NCI-H748 treated with DMSO at 0.1 percent for 48 hours (cell line): ENCODE data around the gene MRTFA.
"Not testable (repeated sequence)": the region's sequence is repeated elsewhere in the genome, so short reads cannot be mapped to it uniquely, and the experiment has no call there.

ENCODE experiments used
- DNase-seq: peaks from one replicate; lab custom pipeline; 2025; lab: John Stamatoyannopoulos, UW

The MRTFA gene

DNA sequence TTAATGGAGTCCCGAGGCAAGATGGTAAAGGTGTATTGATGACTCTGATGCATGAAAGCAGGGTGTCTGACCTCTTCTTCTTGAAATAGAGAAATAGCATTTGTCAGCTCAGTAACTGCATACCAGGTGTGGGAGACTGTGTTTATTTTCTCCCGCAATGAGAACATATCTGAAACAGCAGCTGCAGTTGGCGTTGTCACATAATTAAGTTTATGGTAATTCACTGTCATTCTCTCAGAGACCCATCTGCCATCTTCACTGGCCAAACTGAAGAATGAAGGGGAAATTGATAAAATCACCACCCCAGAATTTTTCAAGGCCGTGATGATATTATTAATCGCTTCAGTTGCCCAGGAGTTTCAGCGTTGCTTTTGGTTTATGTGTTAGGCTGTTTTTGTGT lies 22.6 kb upstream of the MRTFA start:
- no peak for DNase-seq

DNA sequence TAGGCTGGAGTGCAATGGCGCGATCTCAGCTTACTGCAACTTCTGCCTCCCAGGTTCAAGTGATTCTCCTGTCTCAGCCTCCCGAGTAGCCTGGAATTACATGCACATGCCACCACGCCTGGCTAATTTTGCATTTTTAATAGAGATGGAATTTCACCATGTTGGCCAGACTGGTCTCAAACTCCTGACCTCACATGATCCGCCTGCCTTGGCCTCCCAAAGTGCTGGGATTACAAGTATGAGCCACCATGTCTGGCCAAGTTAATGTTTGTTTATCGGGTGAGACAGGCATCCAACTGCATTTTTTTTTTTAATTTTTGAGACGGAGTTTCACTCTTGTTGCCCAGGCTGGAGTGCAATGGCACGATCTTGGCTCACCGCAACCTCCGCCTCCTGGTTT lies 20.1 kb upstream of the MRTFA start:
- DNase-seq, result not testable (repeated sequence)

DNA sequence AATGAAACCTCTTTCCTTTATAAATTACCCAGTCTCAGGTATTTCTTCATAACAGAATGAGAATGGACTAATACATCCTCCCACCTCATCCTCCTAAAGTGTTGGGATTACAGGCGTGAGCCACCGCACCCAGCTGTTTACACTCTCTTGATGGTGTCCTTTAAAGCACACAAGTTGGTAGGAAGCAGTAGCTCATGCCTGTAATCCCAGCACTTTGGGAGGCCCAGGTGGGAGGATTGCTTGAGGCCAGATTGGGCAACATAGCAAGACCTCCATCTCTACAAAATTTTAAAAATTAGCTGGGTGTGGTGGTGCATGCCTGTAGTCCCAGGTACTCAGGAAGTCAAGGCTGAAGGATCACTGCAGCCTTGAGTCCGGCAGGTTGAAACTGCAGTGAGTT lies 19.4 kb upstream of the MRTFA start:
- DNase-seq, result not testable (repeated sequence)

DNA sequence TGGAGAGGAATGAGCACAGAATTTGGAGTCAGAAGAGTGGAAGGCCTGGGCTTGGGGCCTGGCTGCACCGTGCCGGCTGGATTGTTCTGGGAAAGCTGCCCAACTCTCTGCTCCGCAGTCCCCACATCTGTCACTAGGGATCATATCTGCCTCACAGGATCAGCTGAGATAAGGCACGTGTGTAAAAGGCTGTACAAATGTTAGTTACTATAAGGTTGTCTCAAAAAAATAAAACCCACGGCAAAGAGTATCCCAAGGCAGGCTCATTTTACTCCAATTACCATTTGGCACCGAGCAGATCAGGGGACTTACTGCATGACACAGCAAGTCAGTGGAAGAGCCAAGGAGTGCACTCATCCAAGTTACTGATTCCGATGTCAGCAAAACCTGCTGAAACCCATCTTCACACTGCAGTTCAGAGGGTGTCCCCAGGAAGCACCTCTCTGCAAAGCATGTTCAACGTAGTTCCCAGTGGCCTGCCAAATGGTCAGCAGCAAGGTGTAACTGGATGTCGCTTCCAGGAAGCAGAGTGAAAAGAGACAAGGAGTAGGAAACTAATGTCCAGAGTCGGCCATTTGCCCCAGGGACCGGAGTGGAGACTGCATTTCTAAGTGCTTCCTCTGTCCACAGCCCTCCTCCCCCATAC lies 18.1 kb upstream of the MRTFA start:
- DNase-seq, result peak; percentile 10

DNA sequence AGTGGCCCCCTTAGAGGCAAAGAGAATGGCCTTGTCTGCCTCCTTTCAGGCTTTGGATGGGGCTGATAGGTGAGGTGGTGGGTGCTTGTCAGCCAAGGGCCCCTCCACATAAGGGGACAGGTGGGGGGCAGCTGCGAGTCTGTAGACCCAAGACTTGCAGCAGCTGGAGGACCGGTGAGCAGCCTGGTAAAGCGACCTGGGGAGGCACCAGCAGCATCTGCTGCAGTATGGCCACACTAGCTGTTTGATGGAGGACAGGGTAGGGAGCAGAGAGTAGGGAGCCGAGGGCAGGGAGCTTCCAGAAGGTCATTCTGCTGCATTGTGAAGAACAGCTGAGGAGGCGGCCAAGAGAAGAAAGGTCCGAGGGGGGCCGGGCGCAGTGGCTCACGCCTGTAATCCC lies 16.8 kb upstream of the MRTFA start:
- no peak for DNase-seq

DNA sequence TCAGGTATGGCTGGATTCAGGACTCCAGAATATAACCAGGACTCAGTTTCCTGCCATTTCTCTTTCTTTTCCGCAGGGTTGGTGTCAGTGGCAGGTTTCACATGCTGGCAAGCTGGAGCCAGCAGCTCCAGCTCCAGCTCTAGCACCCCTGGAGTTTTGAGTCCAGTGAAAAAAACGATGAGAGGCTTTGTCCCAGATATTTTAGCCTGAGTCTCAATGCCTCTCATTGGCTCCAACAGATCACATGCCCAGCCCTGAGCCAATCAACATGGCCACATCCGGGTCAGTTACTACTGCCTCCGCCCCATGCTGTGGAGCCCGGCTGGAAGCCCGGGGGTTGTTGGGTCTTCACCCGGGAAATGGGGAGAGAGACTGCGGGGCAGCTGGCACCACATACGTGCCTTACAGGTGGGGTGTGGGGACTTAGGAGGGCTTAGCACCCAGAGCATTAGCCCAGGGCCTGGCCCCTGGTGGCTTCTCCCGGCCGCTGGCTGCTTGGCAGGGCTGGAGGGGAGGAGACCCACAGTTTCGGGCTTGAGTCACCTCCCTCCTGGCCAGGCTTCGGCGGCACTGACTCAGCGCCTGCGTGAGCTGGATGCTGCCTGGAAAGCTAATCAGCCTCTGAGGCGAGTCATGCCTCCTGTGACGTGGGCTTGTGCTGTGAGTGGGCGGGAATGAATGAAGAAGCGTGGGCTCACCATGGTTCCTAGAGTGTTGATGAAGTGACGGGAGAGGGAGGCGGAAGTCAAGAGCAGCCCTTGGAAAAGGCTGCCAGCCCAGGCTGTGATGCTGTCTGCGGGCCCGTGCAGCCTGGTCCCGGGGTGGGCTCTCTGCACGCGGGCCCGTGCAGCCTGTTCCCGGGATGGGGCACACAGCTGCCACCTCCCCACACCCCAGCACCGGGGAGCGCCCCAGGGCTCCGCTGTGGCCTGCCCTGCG lies 15.3 kb upstream of the MRTFA start:
- peak; percentile 75 for DNase-seq

DNA sequence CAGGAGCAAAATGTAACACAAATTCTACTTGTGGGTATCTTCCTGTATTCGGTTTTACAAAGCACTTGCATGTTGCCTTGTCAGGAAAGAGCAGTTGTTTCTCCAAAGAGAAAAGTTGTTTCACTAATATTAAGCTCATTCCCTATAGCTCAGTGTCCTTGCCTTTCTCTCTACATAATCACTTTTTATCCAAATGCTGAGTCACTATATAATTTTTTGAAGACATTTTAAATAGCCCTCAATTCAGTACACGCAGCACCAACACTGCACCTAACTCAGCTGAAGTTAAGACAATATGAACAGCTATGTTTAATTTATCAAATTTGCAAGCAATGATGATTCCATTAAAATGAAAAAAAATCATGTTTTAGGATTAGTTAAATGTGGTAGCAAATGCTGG lies 14.5 kb upstream of the MRTFA start:
- DNase-seq, result no peak

DNA sequence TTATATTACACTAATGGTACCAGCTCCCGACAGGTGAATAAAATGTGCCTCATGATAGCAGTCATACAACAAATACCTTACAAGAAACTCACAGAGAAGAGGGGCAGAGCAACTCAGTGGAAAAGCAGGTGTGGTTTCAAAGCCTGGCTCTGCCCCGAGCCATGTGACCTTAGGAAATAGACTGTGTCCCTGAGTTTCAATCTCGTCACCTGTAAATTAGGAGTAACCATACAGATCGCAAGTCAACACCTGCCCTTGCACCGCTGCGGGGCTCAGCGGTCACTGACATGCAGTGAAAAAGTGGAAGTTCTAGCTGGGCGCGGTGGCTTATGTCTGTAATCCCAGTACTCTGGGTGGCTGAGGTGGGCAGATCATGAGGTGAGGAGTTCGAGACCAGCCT lies 11.9 kb upstream of the MRTFA start:
- no peak for DNase-seq

DNA sequence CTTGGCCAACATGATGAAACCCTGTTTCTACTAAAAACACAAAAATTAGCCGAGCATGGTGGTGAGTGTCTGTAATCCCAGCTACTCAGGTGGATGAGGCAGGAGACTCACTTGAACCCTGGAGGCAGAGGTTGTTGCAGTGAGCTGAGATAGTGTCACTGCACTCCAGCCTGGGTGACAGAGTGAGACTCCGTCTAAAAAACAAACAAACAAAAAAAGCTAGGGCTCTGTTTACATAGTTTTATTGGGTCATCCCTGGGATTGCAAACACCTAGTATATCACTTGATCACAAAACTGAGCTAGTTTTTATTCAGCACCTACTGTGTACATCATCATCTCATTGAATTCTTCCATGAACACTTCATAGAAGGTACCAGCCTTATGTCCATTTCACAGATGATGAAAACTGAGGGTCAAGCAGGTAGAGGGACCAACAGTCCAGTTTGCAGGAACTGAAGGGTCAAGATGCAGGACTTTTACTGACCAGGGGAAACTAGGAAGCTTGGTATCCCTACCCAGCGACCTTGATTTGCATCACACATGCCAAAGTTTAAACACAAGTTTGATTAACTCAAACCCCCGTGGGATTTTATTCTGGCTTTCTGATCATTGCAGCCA lies 9.2 kb upstream of the MRTFA start:
- no peak for DNase-seq

DNA sequence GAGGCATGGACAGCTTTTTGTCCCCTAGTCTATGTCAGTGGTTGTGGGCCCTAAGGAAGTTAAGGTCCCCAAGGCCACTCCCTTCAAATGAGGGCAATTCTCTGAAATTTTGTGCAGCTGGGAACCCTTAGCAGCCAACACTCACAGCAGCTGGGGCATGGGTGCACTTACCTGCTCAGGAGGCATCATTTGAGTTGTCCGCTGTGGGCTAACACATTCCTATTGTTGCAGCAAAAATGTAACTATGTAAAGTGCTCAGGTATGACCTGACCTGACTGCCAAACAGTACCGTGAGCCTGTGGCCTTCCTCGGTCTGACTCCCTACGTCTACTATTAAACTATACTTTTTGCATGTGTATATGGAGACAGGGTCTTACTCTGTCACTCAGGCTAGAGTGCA lies 5.8 kb upstream of the MRTFA start:
- DNase-seq, result no peak

DNA sequence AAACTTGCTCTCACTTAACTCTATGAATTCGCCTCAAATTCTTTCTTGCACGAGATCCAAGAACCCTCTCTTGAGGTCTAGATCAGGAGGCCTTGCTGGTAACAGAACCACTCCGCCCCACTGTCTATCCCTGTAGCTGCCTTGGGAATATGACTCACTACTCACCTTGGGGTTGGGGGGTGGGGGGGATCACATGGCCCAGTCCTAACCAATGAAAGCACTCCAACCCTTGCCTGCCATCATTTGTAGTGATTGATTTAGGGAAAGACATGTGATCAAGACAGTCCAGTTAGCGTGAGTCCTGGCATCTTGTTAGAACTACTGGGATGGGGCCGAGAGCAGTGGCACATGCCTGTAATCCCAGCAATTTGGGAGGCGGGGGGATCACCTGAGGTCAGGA lies 4.8 kb upstream of the MRTFA start:
- DNase-seq, result no peak

DNA sequence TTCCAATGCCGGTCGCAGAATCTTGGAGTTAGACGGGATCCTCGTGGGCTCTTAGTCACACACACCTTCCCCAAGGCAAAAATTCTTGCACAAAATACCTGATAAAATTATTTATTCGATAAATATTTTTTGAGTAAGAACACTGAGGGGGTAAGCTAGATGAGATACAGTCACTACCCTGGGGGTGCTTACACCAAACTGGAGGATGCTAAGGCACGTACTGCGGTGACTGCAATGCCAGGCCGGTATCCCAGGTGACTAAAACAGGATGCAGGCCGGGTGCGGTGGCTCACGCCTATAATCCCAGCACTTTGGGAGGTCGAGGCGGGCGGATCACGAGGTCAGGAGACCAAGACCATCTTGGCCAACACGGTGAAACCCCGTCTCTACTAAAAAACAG lies 1.7 kb upstream of the MRTFA start:
- DNase-seq, result no peak

DNA sequence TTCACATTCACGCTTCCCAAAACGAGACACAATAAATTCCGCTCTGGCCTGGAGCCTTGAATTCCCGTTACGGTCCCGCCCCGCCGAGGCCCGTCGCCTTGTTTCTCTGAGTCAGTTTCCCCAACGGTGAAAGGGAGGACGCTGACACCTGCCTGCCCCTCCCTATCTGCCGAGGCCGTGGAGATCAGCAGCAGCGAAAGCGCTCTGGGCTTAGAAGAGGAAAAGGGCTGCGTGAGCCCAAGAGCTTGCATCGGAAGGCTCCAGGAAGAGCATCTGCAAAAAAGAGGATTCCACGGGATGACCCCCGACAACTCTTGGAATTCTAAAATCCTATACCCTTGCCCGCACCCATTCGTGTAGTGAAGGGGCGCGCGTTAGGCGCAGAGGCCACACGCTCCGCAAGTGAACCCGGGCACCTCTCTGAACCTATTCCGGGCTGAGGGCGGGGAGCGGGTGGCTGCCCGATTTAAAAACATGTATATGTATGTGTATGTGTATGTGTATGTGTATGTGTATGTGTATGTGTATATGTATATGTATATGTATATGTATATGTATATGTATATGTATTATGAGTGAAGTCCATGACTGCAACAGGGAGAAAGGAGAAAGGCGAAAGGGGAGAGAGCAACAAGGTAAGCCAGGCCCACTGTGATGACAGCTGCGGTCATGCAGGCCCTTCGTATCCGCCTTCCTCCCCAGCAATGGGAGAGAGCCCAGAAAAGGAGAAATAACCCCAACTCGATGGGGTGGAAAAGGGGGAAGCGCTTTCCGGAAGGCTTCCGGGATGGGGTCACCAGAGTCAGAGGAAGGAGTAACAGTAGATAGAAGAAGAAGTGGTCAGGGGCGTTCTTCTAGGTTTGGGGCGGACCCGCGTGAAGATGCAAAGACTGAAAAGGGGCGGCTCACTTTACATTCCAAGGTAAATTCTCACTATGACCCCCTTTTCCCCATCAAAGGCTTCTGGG lies 948 bp upstream of the MRTFA start:
- no peak for DNase-seq

DNA sequence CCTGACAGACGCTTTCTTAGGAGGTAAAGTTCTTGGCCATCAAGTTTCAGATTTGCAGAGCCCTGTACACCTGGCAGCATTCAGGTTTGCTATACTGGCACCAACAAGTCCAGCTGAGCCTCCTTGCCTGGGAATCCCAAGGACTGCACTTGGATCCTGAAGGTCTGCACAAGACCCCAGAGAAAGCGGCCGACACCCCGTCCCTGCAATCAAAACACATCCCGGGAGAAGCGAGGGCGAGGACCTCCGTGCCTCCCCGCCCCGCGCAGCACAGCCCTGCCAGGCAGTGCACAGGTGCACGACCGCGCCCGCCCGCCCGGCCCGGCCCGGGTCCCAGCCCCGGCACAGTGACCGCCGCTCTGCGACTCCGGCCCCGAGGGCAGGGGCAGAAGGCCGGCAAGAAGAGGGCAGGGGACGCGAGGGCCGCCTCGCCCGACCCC lies 559 bp downstream of the MRTFA start:
- no peak for DNase-seq

DNA sequence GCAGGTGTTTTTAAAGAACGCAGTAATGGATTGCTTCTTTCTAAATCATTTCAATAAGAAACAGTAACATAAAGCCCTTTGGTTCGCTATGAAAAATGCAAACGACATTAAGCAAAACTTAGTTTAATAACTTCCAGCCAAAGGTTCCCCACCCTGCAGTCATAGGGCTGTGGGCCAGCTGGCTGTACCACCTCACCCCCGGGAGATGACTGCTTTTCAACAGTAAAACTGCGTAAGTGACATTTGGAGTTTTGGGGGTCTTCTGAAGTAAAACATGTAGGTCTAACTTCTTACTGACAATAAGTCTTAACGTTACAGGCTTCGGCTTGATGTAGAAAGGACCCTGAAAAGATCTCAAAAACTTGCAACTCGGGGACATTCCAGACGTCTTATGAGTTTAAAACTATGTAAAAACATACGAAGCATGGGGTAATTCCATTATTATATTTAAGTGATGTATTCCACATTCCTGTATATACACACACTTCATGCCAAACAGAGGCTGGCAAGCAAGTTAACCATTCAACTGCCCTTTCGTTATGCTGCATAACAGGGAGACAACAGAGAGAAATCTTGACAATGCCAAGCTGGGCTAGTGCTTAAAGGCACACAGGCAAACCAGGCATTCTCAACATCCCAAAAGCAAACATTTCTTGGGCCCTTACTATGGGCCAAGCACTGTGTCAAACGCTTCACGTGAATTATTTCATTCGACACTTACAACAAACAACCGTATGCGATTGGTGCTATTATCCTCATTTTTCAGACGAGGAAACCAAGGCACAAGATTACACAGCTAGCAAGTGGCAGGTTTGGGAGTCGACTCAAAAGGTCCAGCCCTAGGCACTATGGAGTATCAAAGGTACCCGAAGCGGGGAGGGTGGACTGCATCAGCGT lies 1.2 kb downstream of the MRTFA start:
- DNase-seq, result no peak

DNA sequence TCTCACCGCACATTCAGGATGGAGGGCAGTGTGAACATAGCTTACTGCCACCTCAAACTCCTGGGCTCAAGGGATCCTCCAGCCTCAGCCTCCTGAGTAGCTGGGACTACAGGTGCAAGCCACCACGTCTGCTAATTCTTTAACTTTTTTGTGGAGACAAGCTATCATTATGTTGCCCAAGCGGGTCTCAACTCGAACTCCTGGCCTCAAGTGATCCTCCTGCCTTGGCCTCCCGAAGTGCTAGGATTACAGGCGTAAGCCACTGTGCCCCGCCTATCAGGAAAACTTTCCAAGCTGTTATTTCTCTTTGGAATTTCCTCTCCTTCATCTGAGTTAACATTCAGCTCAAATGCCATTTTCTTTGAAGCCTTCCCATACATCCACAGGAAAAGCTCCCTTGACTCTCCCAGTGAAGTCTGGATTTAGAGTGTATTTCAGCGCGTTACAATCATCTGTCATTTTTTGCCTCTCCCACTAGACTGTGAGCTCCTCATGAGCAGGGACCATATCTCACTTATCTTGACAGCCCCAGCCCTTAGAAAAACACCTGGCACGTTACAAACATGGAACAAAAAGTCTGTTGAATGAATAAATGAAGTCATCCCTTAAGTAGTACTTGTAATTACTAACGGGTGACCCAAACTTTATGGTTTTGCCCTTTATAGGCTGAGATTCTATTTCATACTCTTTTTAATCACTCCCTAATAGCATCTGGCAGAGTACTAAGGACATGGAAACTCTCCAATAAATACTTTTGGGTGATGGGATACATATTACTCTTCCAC lies 2.2 kb downstream of the MRTFA start:
- no peak for DNase-seq

DNA sequence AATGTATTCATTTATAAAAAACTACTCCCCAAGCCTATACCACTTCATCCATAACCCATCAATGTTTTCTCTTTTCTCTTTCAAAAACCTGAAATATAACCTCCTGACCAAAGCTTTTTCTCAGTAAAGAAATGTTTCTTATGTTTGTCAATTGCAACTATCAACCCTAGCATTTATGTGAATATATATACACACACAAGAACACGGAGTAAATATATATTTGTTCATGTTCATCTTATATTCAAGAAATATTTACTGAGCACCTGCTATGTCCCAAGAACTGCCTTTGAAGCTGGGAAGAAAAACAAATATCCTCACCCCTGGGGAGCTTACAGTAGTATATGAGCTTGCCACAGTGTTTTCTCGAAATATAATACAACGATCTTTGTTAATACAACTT lies 3.5 kb downstream of the MRTFA start:
- no peak for DNase-seq

DNA sequence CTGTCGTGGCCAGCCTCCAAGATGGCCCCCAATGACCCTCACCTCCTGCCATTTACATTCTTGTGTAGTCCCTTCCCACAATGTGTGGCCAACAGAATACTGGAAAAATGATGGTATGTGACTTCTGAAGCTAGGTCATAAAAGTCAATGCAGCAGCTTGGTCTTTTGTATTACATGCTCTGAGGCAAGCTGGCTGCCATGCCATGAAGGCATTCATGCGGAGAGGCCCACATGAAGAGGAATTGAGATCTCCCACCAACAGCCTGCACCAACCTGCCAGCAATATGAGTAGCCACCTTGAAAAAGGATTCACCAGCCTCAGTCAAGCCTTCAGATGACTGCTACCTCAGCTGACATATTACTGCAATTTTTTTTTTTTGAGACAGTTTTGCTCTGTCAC lies 4.6 kb downstream of the MRTFA start:
- DNase-seq, result no peak

DNA sequence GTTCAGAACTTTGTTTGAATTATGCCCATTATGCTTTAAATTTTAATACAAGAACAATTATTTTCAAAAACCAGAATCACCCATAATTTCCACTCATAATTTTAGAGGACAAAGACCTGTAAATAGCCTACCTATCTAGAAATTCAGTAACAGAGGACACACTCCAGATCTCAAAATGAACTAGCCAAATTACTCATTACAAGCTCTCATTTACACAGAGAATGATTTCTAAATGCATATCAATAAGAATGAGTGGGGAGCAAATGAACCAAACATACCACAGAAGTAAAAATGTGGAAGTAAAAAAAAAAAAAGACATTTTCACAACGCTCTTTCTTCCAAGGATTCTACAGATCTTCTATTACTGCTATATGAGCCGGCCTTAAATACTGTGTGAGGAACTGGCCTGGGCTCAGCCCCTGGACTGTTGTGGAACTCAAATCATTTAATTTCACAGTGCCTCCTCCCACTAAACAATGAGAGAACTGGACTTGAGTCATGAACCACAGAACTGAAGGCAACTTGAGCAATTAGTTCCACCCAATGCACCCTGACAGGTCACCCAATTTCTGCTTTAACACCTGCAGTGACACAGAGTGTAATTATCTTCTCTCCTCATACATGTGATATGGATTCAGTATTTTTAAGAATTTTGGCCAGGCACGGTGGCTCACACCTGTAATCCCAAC lies 8.0 kb downstream of the MRTFA start:
- no peak for DNase-seq
